GM21723 (cell line): ENCODE results near the gene NME3.

ENCODE experiments used
- ATAC-seq: cut with Tn5 transposase; IDR thresholded peaks from one replicate; pipeline ENCODE4 v1.9.1; 2021; ENCODE audit warnings: mild to moderate bottlenecking, moderate library complexity; ENCODE audit not compliant: unreplicated experiment

NME3 gene

GRCh38 chr16:1770328-1771187, 785 bp downstream of the NME3 start:
- no peak for ATAC-seq

- ATAC-seq = no peak
Observed at GRCh38 chr16:1769402-1770300, 1.7 kb downstream of the NME3 start.

GRCh38 chr16:1768767-1769401, 2.5 kb downstream of the NME3 start:
- no peak for ATAC-seq

- ATAC-seq = no peak
Observed at GRCh38 chr16:1768061-1768766, 3.1 kb downstream of the NME3 start.

- no peak for ATAC-seq
Observed at GRCh38 chr16:1767116-1767994, 4.0 kb downstream of the NME3 start.

- no peak for ATAC-seq
Observed at GRCh38 chr16:1766701-1767100, 4.6 kb downstream of the NME3 start.

- ATAC-seq = no peak
Observed at GRCh38 chr16:1766231-1766630, 5.1 kb downstream of the NME3 start.

- no peak for ATAC-seq
Observed at GRCh38 chr16:1765826-1766225, 5.5 kb downstream of the NME3 start.

GRCh38 chr16:1764971-1765370, 6.4 kb downstream of the NME3 start:
- ATAC-seq = no peak

GRCh38 chr16:1763521-1764511, 7.5 kb downstream of the NME3 start:
- no peak for ATAC-seq

GRCh38 chr16:1762879-1763520, 8.3 kb downstream of the NME3 start:
- no peak for ATAC-seq

- no peak for ATAC-seq
Observed at GRCh38 chr16:1762196-1762878, 9.0 kb downstream of the NME3 start.

- ATAC-seq = no peak
Observed at GRCh38 chr16:1761751-1762150, 9.6 kb downstream of the NME3 start.

- ATAC-seq = no peak
Observed at GRCh38 chr16:1760911-1761310, 10.4 kb downstream of the NME3 start.

- no peak for ATAC-seq
Observed at GRCh38 chr16:1759511-1759910, 11.8 kb downstream of the NME3 start.

- no peak for ATAC-seq
Observed at GRCh38 chr16:1758923-1759322, 12.4 kb downstream of the NME3 start.

- ATAC-seq = no peak
Observed at GRCh38 chr16:1757714-1758461, 13.5 kb downstream of the NME3 start.
